ENCODE measurements around the gene IVNS1ABP.

IVNS1ABP gene

DNA sequence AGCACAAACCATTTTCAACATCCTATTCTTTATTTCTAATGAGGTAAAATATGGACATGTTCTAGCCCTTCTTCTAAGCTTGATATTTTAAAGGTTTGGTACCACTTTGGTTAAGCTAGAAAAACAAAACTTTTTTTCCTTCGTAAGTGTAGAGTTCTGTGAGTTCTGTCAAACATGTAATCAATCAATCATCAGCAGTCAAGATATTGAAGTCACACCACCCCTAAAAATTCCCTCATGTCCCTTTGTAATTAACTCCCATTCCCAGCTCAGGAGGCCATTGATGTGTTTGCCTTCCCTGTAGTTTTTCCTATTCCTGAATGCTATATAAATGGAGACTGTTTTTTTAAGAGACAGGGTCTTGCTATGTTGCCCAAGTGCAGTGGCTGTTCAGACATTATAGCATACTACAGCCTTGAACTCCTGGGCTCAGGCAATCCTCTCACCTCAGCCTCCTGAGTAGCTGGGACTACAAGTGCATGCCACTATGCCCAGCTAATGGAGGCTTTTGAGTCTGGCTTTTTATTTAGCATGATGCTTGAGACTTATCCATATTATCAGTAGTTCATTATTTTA, 23.0 kb downstream of the IVNS1ABP start:
- DNase-seq (ENCODE audit: low read depth in 2 of 3, low spot score in 1 of 3) = no peak

DNA sequence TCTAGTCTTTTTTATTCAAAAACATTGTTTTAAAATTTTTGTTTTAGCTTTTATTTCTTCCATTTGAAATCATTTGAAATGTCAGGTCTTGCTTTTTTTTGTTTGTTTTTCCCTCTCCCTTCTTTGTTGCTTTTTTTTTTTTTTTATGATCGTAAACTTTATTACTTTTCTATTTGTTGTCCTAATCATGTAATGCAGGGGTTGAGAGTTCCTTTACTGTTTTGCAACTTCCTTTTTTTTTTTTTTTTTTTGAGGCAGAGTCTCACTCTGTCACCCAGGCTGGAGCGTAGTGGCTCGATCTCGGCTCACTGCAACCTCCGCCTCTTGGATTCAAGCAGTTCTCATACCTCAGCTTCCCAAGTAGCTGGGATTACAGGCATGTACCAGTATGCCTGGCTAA, 24.8 kb downstream of the IVNS1ABP start:
- no peak for DNase-seq (ENCODE audit: low read depth in 2 of 3, low spot score in 1 of 3)

DNA sequence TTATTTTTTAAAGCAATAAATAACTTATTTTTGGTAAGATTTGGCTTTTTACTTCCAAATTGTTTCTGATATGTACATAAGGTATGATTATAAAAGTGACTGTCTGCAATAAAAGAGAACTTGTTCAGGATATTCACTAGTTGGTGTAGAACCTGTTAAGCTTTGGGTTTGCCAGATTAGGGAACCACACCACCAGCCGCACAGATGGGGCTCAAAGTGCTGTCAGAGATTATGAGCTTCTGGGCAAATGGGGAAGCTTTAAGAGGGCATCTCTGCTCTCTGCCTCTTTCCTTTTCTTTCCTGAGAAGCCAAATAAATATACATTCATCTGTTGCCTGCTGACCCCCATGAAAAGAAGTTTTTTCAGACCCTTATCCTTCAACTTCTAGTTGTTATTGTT, 25.4 kb downstream of the IVNS1ABP start:
- no peak for DNase-seq (ENCODE audit: low read depth in 2 of 3, low spot score in 1 of 3)

DNA sequence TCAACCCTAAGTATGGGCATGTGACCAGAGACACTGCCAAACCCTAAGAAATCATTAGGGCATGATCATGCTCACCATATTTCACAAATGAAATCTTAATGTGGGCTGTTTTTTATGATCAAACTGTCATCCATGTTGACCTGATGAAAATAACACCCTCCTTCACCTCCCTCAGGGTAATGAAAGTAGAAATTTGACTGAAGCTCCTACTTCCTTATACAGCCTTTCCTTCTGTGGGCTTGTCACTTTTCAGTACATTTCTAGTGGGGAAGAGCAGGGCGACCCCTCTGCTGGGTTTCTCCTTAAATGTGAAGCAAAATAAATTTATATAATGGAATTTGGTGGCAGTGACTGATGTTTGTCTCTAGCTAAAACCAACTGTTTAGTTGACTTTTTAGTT, 25.9 kb downstream of the IVNS1ABP start:
- no peak for DNase-seq (ENCODE audit: low read depth in 2 of 3, low spot score in 1 of 3)

DNA sequence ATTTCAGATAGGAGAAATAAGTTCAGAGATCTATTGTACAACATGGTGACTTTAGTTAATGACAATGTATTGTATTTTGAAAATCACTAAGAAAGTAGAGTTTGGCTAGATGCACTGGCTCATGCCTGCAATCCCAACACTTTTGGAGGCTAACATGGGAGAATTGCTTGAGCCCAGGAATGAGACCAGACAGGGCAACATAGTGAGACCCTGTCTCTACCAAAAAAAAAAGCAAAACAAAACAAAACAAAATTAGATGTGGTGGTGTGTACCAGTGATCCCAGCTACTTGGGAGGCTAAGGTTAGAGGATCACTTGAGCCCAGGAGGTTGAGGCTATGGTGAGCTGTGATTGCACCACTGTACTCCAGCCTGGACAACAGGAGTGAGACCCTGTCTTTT, 27.2 kb downstream of the IVNS1ABP start:
- no peak for DNase-seq (ENCODE audit: low read depth in 2 of 3, low spot score in 1 of 3)

DNA sequence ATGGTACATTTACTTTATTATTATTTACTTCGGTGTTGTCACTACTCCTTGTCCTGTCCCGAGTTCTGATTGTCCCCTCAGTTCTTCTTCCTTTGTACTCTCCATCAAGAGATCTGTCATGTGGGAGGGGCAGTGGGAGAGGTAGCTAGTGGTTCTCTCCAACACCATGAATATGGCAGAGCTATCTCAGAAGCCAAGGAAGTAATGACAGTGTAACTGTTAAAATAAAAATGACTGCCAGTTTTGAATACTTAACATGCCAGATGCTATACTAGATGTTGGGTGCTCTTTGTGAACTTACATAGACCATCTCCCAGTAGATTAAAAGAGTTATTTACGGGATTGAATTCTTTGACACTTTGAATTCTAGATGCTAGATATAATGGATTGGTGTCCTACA, 28.6 kb downstream of the IVNS1ABP start:
- no peak for DNase-seq (ENCODE audit: low read depth in 2 of 3, low spot score in 1 of 3)

DNA sequence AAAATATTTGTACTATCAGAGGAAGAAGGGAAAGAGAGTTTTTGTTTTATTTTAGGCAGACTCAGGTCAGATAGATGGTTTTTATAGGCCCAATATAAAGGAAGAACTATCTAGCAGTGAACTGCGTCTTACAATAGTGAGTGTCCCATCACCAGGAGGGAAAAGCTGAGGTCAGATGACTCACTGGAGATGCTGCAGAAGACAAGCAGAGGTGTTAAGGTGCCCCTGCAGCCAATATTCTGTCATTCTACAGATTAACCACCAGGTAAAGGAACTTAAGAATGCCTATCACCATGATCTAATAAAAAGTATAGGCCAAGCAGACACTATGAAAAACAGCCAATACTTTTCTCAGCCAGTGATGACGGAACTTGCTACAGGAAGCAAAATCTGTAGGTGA, 29.6 kb downstream of the IVNS1ABP start:
- no peak for DNase-seq (ENCODE audit: low read depth in 2 of 3, low spot score in 1 of 3)

DNA sequence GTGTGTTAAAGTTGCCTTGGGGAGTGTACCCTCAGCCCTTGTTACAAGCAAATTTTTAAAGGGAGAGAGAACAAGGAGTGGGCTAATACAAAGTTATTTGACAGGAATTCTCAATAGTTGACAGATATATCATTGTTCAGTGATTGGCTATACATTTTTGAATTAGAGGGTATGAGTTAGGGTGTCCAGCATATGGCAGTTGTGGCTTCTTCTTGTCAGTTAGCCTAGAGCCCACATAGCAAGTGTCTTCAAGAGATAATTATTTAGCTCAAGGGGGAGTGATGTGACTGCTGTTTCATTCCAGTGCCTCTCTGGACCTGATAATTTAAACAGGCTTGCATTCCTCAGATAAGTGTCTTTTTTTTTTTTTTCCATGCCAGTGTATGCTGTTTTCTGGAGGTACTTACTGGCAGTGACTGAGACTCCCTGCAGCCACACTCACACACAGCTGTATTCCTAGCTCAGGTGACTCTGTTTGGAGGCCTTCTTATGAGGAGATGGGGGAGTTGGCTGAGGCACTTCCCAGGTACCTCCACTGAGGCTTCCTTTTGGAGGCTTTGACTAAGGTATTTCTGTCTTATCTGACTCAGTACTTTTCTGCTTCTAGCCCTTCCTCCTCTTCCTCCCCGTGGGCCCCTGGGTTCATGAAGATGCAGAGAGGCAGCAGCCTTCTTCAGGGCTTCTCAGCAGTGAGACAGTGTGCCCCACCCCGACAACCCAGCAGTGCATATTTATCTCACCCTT, 32.3 kb downstream of the IVNS1ABP start:
- no peak for DNase-seq (ENCODE audit: low read depth in 2 of 3, low spot score in 1 of 3)

DNA sequence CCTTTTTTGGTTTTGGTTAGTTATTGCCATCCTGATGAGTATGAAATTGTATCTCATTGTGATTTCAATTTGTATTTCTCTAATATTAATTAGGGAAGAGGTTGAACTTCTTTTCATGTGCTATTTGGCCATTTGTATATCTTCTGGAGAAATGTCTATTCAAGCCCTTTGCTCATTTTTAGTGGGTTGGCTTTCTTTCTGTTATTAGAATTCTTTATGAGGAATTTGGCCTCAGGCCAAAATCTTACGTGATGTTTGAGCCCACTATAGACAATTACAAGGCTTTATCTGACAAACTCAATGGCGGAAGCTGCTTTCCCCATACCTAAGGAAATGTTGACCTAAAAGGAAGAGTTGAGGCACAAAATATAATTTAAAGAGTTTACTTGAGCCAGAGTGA, 32.9 kb downstream of the IVNS1ABP start:
- DNase-seq (ENCODE audit: low read depth in 2 of 3, low spot score in 1 of 3) = no peak

DNA sequence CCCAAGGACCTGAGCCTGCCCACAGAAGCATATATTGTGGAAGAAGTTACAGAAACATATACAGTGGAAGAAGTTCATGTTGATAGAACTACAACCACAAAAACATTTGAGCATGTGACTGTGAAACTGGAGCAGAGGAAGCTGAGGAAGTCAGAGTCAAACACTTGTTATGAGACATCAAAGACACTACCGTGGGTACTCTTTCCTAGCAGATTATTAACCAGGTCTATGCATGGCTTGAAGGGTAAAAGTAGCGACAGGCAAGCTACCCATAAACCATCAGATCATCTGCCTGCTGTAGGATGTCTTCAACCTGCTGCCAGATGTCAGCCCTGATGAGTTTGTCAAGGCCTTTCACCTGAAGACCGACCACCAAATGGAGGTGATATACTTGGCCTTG, 35.8 kb downstream of the IVNS1ABP start:
- DNase-seq (ENCODE audit: low read depth in 2 of 3, low spot score in 1 of 3) = peak in 1 of 3 donors; percentile 10

DNA sequence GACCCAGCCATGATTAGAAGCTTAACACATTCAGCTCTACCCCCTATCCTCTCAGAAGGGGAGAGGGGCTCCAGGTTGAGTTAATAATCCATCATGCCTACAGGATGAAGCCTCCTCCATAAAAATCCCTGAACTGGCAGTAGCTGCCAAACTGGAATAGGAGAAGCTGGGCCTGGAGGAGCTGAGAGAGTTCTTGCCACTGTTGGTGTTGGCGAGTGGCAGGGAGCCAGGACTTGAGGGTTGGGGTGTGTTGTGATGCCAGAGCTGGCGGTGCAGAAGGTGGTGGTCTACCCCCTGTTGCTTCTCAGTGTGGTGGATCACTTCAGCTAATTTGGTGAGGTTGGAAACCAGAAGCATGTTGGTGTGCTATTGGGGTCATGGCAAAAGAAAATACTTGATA, 36.5 kb downstream of the IVNS1ABP start:
- no peak for DNase-seq (ENCODE audit: low read depth in 2 of 3, low spot score in 1 of 3)

DNA sequence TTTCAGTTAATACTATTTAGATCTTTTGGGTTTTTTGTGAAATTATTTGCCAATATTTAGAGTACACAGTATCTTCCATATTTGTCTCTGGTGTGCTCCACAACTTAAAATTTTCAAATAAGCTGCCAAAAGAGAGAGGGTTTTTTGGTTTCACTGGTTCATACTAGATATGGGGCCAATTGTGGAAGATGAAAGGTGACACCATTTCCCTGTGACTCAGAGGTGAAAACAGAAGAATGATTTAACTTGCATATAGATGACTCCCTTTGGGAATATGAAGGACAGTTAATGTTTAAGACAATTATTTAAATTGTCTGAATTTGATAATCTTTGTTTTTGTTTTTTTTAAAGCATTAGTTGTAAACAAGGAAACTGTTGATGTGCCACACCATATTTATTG, 37.5 kb downstream of the IVNS1ABP start:
- no peak for DNase-seq (ENCODE audit: low read depth in 2 of 3, low spot score in 1 of 3)

DNA sequence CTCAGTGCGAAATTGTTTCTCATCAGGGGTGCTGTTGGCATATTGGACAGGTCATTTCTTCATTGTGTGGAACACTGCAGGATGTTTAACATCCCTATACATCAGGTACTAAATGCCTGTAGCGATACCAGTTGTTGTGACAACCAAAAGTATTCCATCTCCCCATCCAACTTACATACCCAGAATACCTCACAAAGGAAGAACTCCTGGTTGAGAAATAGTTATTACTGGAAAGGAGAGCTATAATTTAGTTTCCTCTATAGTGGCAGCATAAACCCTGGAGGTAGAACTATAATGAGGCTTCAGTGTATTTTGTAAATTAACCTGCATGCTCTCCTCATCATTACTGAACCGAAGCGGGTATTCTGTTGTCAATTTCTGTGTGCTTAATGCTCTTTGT, 45.1 kb downstream of the IVNS1ABP start:
- DNase-seq (ENCODE audit: low read depth in 2 of 3, low spot score in 1 of 3) = no peak

DNA sequence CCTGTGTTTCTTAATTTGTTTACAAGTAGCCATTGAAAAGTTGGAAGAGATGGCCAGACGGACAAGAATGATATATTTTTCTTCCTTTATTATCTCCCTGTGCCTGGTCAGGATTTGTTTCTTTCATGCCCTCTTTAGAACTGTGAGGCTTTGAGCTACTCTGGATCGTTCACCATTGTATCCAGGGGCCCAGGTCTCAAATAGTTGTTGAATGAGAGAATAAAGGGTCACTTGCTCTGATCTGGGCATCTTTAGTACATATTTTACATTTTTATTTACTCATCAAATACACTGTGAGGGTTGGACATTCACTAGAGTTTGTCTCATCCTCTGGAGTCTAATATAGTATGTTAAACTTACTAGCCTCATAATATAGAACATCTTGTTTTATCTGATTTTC, 48.7 kb downstream of the IVNS1ABP start:
- no peak for DNase-seq (ENCODE audit: low read depth in 2 of 3, low spot score in 1 of 3)

DNA sequence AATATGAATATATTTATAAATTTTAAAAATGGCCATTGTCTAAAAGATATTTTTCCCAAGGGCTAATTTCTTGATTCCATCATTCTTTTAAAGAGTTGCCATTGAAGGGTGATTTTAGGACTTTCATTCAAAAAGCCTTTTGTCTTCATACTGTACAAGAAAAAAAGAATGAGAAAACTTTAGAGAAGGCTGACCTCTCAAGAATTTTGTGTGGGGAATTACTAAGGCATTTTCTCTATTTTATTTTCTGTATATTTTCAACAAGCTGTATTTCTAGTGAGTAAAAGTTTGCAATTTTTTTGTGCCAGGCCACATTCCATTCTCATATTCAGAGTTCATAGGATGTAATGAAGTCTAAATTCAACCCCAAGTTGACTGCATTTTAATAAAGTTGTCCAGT, 49.3 kb downstream of the IVNS1ABP start:
- DNase-seq (ENCODE audit: low read depth in 2 of 3, low spot score in 1 of 3) = no peak

DNA sequence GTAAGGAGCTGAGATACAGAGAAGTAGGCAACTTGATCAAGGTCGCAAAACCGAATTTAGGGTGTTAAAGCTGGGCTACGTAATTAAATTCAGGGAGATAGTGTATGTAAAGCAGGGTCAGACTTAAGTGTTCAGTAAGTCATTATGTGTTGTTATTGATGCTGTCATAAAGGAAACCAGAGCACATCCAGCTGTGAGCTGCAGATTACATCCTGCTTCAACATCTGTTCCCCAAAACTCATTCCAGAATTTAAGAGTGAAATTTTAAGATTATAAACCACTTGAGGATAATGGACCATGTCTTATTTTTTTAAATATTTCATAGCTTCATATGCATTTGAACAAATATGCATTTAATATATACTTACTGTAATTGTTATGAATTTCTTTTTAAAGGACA, 49.7 kb downstream of the IVNS1ABP start:
- DNase-seq (ENCODE audit: low read depth in 2 of 3, low spot score in 1 of 3) = no peak

DNA sequence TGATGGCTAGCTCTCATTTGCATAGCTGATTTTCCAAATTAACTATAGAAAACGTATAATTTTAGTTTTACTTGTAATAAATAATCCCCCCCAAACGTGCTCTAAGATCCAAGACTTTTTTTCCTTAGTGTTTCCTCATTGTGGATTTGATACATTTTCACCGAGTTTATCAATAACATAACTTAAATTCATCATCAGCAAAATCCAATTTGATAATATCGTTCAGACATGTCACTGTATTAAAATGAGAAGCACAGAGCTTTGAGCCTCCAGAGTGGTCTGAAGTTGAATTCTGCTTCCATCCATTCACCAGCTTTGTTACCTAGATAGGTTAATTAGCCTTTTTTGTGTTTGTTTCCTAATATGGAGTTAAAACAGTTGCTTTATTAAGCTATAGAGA, 51.7 kb downstream of the IVNS1ABP start:
- no peak for DNase-seq (ENCODE audit: low read depth in 2 of 3, low spot score in 1 of 3)

DNA sequence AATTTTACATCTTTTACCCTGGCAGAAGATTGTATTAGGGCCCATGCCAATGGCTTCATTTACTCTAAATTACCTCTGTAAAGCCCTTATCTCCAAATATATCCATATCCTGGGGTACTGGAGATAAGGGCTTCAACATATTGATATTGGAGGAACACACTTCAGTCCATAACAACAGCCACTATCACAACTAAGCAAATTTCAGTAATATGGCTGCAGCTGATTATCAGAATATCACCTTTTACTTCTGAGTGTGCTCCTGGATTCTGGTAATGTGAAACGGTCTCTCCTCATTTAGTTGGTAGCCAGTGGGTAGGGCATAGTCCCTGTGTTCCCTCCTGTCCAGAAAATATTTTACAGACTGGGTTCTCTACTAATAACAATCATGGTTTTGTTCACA, 53.3 kb downstream of the IVNS1ABP start:
- no peak for DNase-seq (ENCODE audit: low read depth in 2 of 3, low spot score in 1 of 3)

DNA sequence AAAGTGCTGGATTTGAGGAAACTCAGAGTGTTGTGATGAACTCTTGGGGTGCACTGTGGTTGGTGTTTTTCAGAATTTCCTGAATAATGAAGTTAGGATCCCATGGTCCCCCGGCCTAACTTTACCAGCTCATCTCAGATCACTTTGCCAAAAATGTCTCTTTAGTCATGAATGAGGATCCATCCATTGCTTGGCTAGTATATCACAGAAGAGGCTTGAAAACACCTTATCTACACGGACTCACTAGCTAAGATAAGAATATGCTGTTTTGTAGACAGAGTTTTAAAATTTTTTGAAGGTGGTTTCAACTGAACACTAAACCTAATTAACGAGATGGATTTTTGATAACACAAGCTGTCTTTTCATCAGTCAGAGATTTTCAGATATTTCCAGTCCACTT, 53.8 kb downstream of the IVNS1ABP start:
- DNase-seq (ENCODE audit: low read depth in 2 of 3, low spot score in 1 of 3) = no peak

DNA sequence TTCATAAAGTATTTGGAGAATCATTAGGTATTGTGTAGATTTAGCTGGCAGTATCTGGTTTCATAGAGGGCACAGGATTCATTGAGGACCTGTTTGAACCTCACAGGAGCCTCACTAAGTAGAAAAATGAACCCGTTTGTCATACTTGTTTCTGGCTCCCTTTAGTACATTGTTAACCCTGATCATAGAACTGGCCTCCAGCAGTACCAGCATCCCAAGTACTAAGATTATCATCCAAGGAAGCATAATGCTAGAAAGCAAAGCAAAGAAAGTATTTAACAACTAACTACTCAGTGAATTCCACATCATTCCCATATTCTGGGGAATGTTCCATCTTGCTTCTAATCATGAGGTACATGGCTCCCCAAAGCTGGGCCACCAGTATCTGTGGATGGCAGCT, 54.9 kb downstream of the IVNS1ABP start:
- DNase-seq (ENCODE audit: low read depth in 2 of 3, low spot score in 1 of 3) = no peak

DNA sequence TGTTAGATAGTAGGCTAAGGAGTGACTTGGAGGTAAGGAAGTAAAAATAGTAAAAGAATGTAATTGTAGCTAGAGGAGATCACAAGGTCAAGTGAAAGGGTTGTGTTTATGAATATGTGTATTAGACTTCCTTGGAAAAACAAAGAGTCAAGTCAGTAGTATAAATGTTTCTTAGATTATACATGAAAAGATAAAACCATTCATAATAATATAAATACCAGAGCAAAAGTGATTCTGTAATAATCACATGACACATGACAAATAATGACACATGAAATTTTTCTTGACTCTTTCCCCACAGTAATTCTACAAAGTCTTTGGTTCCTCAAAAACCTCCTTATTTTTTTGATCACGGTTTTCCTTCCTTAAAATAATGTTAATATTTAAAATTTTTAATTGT, 56.4 kb downstream of the IVNS1ABP start:
- DNase-seq (ENCODE audit: low read depth in 2 of 3, low spot score in 1 of 3) = no peak

DNA sequence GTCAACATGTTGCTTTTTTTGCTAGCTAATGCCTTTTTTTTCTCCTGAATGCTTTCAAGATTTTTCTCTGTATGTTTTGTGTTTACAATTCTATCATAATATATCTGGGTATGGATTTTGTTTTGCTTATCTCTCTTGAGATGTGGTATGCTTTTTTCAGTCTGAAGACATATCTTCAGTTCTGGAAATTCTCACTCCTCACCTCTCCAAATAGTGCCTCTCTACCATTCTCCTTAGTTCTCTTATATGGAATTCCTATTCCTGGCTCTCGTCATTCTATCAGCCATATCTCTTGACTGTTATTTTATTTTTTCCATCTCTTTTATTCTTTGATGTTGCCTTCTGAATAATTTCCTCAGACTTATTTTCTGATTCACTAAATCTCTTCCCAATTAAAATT, 58.4 kb downstream of the IVNS1ABP start:
- no peak for DNase-seq (ENCODE audit: low read depth in 2 of 3, low spot score in 1 of 3)

DNA sequence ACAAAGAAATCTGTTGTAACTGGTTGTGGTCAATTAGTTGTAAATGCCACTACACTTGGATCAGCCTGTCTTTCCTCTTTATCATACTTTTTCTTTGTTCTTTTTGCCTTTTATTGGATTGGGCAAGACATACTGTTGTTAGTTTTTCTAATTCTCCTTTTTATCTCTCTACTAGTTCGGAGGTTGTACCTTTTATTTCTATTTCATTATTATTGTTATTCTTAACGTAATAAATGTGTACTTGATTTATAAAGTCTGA, 59.2 kb downstream of the IVNS1ABP start:
- DNase-seq (ENCODE audit: low read depth in 2 of 3, low spot score in 1 of 3) = no peak
